HEK293 (cell line): ENCODE data around the gene CIZ1.

ENCODE experiments used
- CTCF ChIP-seq: fragments of 450-650 bp; formaldehyde crosslinking; IDR thresholded peaks from 2 replicates; pipeline ENCODE4 v1.5.1; 2016; ENCODE audit warnings: missing biosample characterization, missing genetic modification characterization
- REST ChIP-seq: fragments of 450-650 bp; formaldehyde crosslinking; IDR thresholded peaks from 2 replicates; pipeline ENCODE4 v1.5.1; 2016; ENCODE audit warnings: missing biosample characterization, missing genetic modification characterization
- YY1 ChIP-seq: fragments of 450-650 bp; formaldehyde crosslinking; IDR thresholded peaks from 2 replicates; pipeline ENCODE4 v1.5.1; 2018; ENCODE audit warnings: missing biosample characterization, missing genetic modification characterization
- ZNF140 ChIP-seq: fragments of 450-650 bp; formaldehyde crosslinking; IDR thresholded peaks from 2 replicates; pipeline ENCODE4 v1.5.1; 2016; ENCODE audit warnings: missing biosample characterization, missing genetic modification characterization
- ZNF174 ChIP-seq: fragments of 450-650 bp; formaldehyde crosslinking; IDR thresholded peaks from 2 replicates; pipeline ENCODE4 v1.5.0; 2017; ENCODE audit warnings: missing biosample characterization, mild to moderate bottlenecking, missing genetic modification characterization
- ZNF274 ChIP-seq, 2 experiments: fragments of 200-500 bp in 1 of 2; fragments of 450-650 bp in 1 of 2; sonication (Bioruptor generic) in 1 of 2; formaldehyde crosslinking in 1 of 2; IDR thresholded peaks; 2 replicates each; pipeline versions ENCODE4 v1.5.1 to v1.6.1; 2014 to 2016; ENCODE audit warnings: borderline replicate concordance in 1 of 2, inconsistent platforms in 1 of 2, low read length in 1 of 2, missing biosample characterization in 1 of 2, missing genetic modification characterization in 1 of 2
- ZNF341 ChIP-seq: fragments of 450-650 bp; formaldehyde crosslinking; IDR thresholded peaks from 2 replicates; pipeline ENCODE4; 2016; ENCODE audit warnings: low read depth, missing biosample characterization, missing genetic modification characterization
- ZNF48 ChIP-seq: fragments of 450-650 bp; formaldehyde crosslinking; IDR thresholded peaks from 2 replicates; pipeline ENCODE4 v1.5.1; 2016; ENCODE audit warnings: missing biosample characterization, missing genetic modification characterization
- ZNF518A ChIP-seq: fragments of 450-650 bp; formaldehyde crosslinking; conservative IDR thresholded peaks from 2 replicates; pipeline ENCODE4 v1.5.1; 2016; ENCODE audit warnings: low read depth, missing biosample characterization, missing genetic modification characterization
- ZNF571 ChIP-seq: fragments of 450-650 bp; formaldehyde crosslinking; IDR thresholded peaks from 2 replicates; pipeline ENCODE4 v1.5.0; 2017; ENCODE audit warnings: missing biosample characterization, missing genetic modification characterization
- ZNF785 ChIP-seq: fragments of 450-650 bp; formaldehyde crosslinking; IDR thresholded peaks from 2 replicates; pipeline ENCODE4 v1.5.1; 2016; ENCODE audit warnings: missing biosample characterization, missing genetic modification characterization

GRCh38 chr9:128148509-128149000 lies 42.8 kb downstream of the CIZ1 start:
- no peak for TF ChIP-seq CTCF (tag by site-specific recombination)
- no peak for TF ChIP-seq ZNF174 (tag by site-specific recombination)
- TF ChIP-seq ZNF48 (tag by site-specific recombination) = no peak
- TF ChIP-seq ZNF518A (tag by site-specific recombination) = no peak
- TF ChIP-seq YY1 (tag by site-specific recombination) = no peak
- TF ChIP-seq ZNF341 = no peak
- TF ChIP-seq ZNF274 (IDR thresholded peaks at IDR 0.05; ENCODE audit: low read length) = no peak
- TF ChIP-seq ZNF274 (tag by site-specific recombination; IDR thresholded peaks at IDR 0.05; ENCODE audit: borderline replicate concordance) = no peak
- TF ChIP-seq REST (tag by site-specific recombination) = no peak
- TF ChIP-seq ZNF571 (tag by site-specific recombination) = no peak
- no peak for TF ChIP-seq ZNF140 (tag by site-specific recombination)
- TF ChIP-seq ZNF785 (tag by site-specific recombination) = no peak
